ENCODE data around the gene GTSF1L.
"Not testable (repeated sequence)": the region's sequence is repeated elsewhere in the genome, so short reads cannot be mapped to it uniquely, and the experiment has no call there.

The GTSF1L gene

DNA sequence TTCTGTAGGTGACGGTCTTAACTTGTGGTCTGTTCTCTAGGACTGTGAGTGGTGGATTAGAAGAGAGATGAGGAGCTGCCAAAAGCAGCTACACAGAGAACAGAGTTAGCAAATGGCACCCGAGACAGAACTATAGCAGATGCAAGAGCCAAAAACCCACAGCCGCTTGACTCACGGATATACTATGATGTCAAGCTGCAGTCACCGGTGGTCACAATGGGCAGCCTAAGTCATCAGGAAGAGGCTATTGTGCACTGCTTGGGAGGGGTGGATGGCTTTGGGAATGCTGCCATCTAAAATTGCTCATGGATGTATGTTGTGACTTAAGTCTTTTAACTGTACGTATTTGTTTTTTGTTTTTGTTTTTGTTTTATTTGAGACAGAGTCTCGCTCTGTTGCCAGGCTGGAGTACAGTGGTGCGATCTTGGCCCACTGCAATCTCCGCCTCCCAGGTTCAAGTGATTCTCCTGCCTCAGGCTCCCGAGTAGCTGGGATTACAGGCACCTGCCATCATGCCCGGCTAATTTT, at the start of gene GTSF1L:
Gene GTSF1L, minus strand, starts transcription at position 192 of the 528 bp plus-strand sequence. CDS start 308 bp downstream, outside the sequence.
- DNase-seq, result no peak

DNA sequence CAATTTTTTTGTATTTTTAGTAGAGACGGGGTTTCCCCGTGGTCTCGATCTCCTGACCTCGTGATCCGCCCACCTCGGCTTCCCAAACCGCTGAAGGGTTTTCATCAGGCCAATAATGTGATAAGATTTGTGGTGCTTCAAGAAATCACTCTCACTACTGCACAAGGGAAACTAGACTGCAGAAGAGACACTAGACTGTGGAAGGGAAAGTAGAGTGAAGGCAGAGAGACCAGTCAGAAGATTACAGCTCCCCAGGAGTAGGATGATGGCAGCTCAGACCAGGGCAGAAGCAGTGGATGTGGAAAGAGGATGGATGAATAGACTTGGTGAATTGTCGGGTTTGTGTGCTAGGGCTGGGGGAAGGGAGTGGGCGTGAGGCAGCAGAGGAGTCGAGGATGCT, 48.0 kb upstream of the GTSF1L start:
- DNase-seq, result no peak

DNA sequence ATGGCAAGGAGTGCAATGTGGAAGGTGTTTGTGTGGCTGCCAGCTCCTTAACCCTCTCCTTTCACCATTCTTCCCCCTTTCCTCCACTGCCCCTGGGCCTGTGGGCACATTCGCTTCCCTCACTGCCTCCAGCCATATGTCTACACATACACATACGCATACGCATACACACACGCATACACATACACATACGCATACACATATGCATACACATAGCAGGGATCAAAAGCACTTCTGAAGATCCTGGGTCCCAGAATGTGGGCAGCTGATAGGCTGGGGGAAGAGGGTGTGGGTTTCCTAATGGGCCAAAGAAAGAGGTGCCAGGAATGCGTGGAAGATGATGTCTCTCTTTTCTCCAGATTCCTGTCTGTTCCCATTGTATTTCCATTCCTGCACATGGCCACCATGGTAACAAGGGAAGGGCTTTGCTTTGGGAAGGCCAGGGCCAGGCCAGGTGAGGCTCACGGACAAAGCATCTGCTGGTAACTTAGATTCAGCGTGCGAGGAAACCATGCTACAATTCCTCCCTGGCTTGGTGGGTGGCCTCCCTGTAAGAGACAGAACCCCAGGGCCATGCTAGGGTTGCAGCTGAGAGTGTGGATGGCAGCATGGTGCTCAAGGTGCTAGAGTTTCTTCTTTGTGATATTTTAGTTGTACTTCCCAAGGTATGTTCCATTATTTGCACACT, 44.8 kb upstream of the GTSF1L start:
- no peak for DNase-seq

DNA sequence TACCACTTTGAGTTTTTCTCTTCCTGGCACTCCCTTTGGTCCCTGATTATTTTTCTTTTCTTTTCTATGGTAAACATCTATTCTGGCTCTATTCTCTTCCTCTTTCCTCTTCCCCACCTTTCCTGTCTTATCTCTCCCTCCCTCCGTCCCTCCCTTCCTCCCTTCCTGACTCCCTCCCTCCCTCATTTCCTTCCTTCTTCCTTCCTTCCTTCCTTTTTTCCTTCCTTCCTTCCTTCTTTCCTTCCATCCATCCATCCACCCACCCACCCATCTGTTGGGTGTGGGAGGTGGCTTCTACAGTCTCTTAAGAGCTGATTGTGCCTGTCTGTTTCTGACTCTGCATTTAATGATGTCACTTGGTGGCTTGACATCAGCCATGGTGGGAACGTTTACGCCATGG, 43.5 kb upstream of the GTSF1L start:
- DNase-seq, result no peak

DNA sequence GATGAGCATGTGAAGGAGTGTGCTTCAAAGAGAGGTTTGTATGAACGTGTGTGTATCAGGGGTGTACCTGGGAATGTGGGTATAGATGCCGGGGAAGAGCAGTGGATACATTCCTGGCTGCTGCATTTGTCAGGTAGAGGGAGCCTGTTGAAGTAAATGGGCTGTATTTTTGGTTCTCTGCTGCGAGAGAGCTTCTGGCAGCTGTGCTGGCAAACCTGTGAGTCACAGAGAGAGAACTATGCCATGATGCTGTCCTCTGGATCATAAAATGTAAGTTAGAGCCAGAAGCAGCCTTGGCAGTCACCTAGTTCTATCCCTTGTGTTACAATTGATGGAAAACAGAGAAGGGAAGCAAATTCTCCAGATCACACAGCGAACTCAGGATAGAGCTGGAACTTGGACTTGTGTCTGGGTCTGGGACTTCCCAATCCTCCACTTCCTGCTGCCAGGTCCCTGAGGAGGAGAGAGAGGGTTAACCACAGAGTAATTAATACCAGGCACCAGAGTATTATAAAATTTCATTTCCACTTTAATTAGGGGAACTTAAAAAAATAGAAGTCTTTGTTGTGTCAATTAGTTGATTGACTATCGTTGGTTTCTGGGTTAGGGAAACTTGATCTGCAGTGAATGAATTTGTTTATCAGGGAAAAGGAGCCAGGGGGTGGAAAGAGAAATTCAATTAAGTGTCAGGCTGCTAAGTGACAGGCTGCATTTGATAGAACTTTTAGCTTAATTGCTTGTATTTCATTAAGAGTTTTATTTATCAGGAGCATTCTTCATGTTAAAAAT, 41.1 kb upstream of the GTSF1L start:
- DNase-seq, result no peak

DNA sequence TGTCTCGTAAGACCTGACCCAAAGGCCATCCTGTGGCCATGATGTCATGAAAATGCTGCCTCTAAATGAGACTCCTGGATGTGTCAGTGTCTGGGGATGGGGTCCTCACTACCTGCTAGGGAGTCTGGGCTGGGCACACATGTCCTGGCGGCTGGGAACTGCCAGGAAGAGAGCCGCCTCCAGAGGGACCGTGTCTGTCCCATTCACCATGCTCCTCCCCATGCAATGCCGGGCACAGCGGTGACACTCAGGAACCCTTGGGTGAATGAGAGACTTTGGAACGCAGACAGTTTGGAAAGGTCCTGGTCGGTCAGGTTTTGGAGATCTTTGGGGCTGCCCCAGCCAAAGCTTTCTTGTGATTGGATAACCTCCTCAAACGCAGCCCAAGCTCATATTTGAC, 40.1 kb upstream of the GTSF1L start:
- DNase-seq, result no peak

DNA sequence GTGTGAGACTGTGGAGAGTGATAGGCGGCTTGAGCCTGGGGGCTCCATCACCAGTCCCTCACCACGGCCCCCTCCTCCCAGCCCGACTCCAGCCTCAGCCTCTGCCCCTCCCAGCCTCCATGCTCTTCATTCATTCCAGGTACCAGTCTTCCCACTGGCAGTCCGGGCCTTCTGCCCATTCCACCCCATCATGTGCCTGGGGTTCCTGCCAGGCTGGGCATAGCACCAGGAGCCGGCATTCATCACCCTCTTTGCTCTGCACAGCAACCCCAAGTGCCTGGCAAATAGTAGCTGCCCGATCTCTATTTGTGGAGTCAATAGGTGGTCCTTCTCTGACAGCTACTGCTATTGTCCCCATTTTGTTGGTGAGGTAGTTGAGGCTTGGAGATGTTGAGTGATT, 39.6 kb upstream of the GTSF1L start:
- no peak for DNase-seq

DNA sequence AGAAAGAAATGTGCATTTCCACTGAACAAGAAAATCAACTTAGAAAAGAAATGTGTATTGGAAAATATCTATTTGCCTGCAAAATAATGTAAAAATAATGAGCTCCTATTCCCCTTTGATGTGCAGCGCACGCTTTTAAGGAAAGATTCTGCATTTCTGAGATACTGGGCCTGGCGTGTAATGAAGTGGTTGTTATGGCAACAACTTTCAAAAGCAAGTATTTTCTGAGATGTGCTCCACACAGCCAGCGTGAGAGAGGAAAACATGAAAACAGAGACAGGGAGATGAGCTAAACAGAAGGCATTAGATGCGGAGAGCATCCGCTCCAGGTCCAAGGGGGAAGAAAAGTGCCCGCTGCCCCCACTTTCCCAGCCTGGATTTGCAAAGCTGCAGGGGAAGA, 39.1 kb upstream of the GTSF1L start:
- DNase-seq, result no peak

DNA sequence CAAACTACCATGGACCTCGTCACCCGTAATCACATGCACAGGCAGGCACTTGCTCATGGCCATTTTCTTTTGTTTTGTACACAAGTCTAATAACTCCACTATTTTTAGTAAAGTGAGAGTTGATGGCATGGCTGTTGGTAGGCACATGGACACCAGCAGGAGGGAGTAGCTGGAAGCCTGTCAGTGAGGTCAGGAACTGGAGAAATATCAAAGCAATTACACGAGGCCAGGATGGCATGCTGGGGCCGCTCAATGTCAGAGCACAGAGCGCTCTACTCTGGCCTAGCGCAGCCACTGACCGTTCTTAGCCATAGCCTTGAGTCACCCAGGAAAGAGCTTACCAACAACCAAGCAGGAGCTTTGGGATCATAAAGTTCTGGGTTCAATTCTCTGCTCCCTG, 36.1 kb upstream of the GTSF1L start:
- DNase-seq, result no peak

DNA sequence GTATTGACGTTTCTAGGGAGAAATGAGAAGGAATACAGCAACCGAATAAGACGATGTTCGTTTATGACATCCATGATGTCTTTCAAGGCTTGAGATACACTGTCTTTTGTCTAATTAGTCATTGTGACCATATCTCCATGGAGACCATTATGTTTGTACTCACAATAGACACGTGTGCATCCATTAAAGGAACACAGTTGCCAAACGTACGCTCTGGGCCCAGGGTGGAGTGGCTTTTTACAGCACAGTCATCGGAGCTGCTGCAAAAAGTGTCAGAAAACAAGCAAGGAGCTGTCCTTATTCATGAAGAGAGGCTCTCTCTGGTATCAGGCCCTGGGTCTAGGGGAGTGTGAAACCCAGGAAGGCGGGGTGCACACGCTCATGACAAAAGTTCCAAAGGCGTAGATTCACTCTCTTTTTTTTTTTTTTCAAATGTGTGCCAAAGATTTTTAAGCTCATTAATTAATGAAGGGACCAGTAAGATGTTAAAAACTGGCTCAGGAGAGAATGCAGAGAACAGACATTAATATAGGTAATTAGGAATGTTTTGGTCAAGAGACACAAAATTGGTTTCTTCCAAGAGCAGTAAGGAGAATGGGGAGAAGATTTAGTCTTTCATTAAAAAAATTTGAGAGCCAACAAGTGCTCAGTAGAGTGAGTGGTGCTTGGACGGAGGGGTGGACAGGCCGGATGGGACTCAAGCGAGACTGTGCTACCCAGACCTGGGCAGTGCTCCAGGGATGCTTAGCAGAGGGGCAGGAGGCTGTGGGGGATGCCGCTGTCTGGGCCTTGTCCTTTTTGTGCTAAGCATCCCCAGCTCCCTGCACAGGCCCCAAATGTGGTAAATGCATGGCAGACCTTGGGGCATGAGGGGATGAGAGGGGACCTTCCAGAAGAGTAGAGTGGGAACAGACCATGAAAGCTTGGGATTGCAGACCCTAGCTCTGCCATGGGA, 34.9 kb upstream of the GTSF1L start:
- no peak for DNase-seq

DNA sequence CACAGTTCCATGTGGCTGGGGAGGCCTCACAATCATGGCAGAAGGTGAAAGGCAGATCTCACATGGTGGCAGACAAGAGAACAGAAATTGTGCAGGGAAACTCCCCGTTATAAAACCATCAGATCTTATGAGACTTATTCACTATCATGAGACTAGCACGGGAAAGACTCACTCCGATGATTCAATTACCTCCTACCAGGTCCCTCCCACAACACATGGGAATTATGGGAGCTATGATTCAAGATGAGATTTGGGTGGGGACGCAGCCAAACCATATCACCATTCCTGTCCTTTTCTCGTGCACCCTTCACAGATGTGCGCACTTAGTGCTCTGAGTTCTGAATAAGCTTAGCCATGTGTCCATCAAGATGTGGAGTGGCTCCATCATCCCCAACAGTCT, 31.1 kb upstream of the GTSF1L start:
- not testable (repeated sequence) for DNase-seq

DNA sequence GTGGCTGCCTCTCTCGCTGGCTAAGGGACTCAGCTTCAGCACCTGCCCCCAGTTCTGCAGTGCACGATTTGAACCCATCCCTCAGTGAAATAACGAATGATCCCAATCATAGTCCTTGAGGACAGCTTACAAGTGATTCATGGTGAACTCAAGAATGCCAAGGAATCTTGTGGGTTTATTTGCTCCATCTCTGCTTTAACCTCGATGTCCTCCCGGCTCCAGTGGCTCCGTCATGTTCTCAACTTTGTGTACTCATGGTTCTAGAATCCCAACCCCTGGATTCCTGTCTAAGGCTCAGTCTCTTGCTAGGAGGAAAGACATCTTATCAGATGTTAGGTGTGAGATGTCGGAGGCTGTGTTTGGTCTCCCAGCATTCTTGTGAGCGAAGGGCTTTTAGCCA, 29.0 kb upstream of the GTSF1L start:
- no peak for DNase-seq

DNA sequence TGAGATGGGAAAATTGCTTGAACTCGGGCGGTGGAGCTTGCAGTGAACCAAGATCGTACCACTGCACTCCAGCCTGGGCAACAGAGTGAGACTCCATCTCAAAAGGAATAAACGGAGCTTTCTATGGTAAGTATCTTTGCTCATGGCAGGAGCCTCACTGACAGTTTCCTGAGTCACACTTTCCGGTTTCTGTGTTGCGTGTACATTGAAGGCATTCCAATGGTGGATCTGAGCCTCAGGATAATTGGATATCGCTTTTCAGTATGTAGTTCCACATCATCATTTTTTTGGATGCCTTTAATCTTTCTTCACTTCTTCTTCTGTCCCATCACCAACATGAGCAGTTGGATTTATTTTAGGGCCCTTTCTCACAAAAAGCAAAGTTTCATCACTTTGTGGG, 28.6 kb upstream of the GTSF1L start:
- DNase-seq, result no peak

DNA sequence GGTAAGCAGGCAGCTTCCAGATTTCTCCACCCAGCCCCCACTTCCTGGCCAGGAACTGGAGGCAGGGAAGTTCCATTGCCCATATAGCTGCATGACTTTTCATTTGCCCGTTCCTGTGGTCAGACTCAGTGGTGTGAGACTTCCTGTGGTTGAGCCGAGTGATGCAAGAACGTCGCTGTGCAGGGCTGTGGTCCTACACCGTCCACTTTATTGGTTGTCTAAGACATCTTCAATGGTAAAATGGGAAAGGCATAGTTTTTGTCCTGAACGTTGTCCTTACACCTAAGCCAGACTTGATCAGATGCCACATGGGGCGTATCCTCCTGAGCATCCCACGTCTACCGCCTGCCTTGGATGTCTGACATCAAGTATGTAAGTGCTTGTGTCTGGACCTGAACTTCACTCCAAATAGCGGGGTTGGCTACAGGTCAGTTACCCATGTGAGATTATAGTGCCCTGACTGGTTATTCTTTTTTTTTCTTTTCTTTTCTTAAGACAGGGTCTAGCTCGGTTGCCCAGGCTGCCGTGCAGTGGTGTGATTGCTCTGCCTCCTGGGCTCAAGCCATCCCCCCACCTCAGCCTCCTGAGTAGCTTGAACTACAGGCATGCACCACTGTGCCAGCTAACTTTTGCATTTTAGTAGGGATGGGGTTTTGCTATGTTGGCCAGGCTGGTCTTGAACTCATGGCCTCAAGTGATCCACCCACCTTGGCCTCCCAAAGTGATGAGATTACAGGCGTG, 25.9 kb upstream of the GTSF1L start:
- peak; percentile 73 for DNase-seq

DNA sequence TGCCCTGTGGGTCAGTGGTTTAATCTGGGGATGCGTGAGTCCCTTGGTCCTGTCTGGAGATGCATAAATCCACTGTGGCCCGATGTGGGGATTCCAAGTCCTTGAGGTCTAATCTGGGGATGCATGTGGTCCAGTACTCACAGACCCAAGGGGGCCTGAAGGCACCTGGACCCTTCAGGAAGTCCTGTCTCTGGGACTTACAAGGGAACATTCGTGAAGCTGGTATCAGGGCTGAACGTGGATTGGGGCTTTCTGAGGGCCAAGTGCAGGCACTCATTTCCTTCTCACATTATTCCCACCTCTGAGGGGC, 25.2 kb upstream of the GTSF1L start:
- DNase-seq, result no peak

DNA sequence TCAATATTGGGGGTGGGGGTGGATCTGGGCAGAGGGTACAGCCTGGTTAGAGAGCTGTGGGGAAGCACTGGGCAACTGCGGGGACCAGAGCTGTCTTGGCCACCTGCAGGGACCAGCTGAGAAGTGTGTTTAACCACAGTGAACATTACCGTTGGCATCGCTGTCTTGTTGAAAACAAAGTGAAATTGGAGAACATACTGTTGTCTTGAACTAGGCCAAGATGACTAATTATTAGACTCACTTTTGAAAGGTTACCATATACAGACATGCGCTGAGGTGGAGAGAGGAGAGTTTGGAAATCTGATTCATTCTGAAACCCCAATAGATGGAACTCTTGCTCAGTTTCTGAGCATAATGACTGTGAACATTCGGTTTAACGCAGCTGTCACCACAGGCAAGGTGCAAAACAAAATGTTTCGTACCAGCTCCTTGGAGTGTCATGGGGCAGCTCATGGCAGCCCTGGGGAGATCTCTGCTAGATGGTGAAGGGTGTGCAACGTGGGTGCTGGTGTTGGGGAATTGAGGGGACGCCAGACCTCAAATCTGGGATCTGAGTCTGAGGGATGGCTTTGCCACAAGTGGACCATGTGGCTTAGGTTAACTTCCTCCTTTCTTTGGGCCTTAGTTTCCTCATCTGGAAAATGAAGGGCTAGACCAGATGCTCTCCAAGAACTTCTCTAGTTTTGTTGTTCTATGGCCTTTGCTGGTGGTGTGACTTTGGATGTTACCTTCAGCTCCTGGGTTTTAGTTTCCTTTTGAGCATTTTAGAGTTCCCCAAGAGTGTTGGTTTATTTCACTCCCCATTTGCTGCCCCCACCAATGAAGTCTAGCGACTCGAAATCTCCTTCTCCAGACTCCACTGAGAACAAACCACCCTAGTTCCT, 24.6 kb upstream of the GTSF1L start:
- DNase-seq, result peak; percentile 52

DNA sequence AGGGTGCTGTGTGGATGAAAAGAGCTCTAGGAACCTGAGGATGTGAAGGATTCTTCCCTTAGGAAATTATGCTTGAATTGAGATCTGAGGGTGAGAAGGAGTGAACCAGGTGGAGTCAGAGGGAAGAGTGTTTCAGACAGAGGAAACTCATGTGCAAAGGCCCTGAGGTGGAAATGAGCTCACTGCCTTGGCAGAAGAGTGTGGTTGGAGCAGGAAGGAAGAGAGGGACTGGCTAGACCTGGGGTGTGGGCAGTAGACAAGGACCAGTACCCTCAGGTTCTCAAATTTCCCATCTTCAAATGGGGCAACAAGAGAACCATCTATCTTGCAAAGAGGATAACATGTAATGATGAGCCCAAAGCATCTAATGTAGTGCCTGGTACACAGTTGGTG, 24.0 kb upstream of the GTSF1L start:
- DNase-seq, result no peak

DNA sequence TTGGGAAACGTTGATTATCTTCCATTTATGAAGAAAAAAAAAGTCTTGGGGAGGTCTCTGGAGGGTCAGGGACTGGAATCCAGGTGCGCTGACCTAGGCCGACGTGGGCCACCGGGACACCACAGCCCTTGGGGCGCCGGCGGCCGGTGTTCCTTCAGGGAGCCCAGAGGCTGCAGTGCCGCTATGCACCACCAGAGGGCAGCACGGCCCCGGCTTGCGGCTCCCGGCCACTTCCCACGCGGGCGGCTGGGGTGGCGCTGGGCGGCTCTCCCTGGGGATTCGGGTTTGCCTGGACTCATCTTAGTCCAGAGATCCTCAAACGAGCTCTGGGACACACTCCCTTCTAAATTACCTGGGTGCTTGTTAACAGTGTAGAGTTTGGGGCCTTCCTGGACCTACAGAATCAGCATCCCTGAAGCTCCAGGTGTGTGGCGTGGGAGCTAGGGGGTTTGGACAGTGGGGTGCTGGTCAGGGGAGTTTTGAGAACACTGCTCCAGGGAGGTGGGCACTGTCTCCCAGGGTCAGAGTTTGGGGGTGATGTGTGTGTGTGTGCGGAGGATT, 23.0 kb upstream of the GTSF1L start:
- DNase-seq, result peak; percentile 84

DNA sequence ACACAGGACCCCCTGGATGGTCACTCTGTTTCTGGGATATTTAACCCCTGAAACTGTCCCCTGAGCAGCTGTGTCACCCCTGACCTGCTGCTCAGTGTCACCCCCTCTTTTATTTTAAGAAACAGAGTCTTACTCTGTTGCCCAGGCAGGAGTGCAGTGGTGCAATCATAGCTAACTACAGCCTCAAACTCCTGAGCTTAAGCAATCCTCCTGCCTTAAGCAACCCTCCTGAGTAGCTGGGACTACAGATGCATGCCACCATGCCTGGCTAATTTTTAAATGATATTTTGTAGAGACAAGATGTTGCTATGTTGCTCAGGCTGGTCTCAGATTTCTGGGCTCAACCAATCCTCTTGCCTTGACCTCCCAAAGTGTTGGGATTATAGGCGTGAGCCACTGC, 21.5 kb upstream of the GTSF1L start:
- DNase-seq, result no peak

DNA sequence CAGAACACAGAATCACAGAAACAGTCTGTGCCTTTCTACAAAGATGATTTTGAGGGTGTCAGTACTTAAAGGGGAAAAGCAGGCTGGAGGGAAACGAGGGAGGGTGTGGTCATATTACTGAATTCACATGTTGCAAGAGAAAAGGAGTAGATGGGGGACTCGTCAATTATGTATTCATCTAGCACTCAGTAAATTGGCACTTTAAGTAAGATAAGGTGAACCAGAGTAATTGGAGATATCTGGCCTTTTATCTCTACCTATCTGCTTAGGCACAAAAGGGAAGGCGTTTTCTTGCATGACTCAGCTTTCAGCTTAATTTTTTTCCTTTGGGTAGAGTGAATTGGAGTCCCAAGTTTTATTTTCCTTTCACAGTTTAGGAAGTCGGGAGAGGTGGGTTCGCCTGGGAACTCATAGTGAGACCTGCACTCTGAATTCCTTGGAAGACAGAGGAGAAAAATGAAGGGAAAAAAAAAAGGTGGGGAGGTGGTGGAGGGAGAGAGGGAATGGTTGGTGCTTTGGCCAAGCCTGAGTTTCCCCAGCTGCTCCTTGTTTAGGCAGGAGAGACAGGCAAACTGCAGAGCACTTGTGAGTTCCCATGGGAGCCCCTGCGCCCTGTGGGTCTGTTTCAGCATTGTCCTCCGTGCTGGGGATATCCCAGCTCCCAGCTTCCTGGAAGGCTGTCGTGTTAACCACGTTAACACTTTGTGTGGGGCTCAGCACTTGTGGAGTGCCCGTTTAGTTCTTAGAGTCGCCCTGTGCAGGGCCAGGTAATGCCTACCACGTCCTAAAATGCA, 19.7 kb upstream of the GTSF1L start:
- DNase-seq, result no peak
